Cardiac muscle cell (in vitro differentiated cells and primary cell): ENCODE measurements around the gene FAT4. TPM values are rescaled to one million over a fixed set of nuclear protein-coding genes. Genes with fewer than 3 reads are reported as not detected.

Experiments
- DNase-seq, 2 donors: peaks; one replicate each; pipeline versions ENCODE4 v3.0.0 to v3.0.0-alpha.2; 2010 to 2017; ENCODE audit warnings: low read depth in 1 of 2, low spot score in 1 of 2
- H3K27ac ChIP-seq: fragments of 200-600 bp; sonication (generic); 2 replicates; pipeline ENCODE4 v1.5.1; 2016
- H3K27me3 ChIP-seq: fragments of 200-600 bp; sonication (generic); 2 replicates; pipeline ENCODE4 v1.6.0; 2016; ENCODE audit warnings: control low read depth
- H3K36me3 ChIP-seq: fragments of 200-600 bp; sonication (generic); 2 replicates; pipeline ENCODE4 v1.5.1; 2016; ENCODE audit warnings: control low read depth
- H3K4me1 ChIP-seq: fragments of 200-600 bp; sonication (generic); 2 replicates; pipeline ENCODE4 v1.8.1; 2017; ENCODE audit warnings: low read depth, mild to moderate bottlenecking, mixed run types
- H3K4me3 ChIP-seq: fragments of 200-600 bp; sonication (generic); 2 replicates; pipeline ENCODE4 v1.5.1; 2016; ENCODE audit warnings: mild to moderate bottlenecking
- H3K9me3 ChIP-seq: fragments of 200-600 bp; sonication (generic); 2 replicates; pipeline ENCODE4 v1.5.1; 2017; ENCODE audit warnings: low read depth, mild to moderate bottlenecking, control low read depth
- polyA plus RNA-seq: library from polyadenylated mRNA; unstranded; fragments of >200 nt; fragmentation: Nextera tagmentation; extraction: Ambion mirVana; gene quantifications from 2 replicates; pipeline ENCODE4 v1.2.1, GENCODE V29; 2016
- total RNA-seq: library from RNA; depleted of rRNA; stranded (reverse); fragments of >200 nt; gene quantifications from 2 replicates; pipeline ENCODE4 v1.2.3, GENCODE V29; 2016
- TF ChIP-seq, protein P1 (sequence below): IDR thresholded peaks from 2 replicates; pipeline ENCODE4 v1.5.1; 2012; ENCODE audit warnings: low read depth, mild to moderate bottlenecking, low read length

The FAT4 gene
- total and polyA plus RNA-seq, 2 experiments from 2014 or later = 1.0 to 5.6 TPM

- Histone ChIP-seq H3K4me3 (no peak overlapping the region), H3K36me3 (no peaks in the 10 kb centered on the region), H3K4me1 (no peaks in the 10 kb centered on the region), H3K27ac (no peak overlapping the region), H3K27me3 (no peaks in the 10 kb centered on the region), H3K9me3 (no peaks in the 10 kb centered on the region)
- no peak for DNase-seq
- TF ChIP-seq, protein P1, sequence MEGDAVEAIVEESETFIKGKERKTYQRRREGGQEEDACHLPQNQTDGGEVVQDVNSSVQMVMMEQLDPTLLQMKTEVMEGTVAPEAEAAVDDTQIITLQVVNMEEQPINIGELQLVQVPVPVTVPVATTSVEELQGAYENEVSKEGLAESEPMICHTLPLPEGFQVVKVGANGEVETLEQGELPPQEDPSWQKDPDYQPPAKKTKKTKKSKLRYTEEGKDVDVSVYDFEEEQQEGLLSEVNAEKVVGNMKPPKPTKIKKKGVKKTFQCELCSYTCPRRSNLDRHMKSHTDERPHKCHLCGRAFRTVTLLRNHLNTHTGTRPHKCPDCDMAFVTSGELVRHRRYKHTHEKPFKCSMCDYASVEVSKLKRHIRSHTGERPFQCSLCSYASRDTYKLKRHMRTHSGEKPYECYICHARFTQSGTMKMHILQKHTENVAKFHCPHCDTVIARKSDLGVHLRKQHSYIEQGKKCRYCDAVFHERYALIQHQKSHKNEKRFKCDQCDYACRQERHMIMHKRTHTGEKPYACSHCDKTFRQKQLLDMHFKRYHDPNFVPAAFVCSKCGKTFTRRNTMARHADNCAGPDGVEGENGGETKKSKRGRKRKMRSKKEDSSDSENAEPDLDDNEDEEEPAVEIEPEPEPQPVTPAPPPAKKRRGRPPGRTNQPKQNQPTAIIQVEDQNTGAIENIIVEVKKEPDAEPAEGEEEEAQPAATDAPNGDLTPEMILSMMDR = no peak
Observed at GRCh38 chr4:125303821-125304220, 10.9 kb upstream of the FAT4 start.

DNA sequence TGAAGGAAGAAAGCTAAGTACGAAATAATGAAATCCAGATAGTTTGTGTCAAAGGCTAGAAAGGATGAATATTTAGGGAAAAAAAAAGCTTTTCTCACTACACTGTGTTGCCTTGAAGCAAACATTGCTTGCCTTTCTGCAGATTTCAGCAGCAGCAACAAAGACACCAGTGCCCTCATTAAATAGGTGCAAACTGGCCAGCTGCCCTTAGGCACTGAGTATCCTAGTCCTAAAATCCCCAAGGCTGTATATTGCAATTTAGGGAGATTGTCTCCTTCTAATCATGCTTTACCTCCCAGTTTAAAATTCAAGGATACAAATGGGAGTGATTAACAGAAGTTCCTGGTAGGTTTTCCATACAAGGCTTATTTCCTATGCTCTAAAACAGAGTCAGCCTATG, 8.6 kb upstream of the FAT4 start:
- TF ChIP-seq, protein P1 = no peak
- Histone ChIP-seq H3K4me1 (no peaks in the 10 kb centered on the region), H3K27ac (no peak overlapping the region), H3K36me3 (no peaks in the 10 kb centered on the region), H3K4me3 (no peak overlapping the region), H3K9me3 (no peaks in the 10 kb centered on the region), H3K27me3 (no peaks in the 10 kb centered on the region)
- DNase-seq = no peak

DNA sequence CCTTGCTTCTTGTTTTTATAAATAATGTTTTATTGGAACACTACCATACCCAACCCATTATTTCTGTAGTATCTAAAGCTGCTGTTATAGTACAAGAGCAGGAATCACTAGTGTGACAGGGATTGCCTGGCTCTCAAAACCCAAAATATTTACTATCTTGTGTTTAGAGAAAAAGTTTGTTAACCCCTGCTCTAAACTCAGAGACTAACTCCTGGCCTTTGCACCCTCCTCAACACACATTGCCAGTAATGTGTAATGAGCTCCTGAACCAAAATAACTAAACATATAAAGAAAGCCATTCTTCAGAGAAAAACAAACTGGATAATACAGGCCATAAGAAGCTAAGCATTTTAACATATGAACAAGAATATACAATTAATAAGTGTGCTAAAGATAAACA, 8.2 kb upstream of the FAT4 start:
- TF ChIP-seq, protein P1 = no peak
- no peak overlapping the region for H3K4me3 ChIP-seq
- H3K27ac ChIP-seq = no peak overlapping the region
- H3K36me3 ChIP-seq = no peaks in the 10 kb centered on the region
- no peaks in the 10 kb centered on the region for H3K9me3 ChIP-seq
- no peaks in the 10 kb centered on the region for H3K27me3 ChIP-seq
- no peak for DNase-seq
- no peaks in the 10 kb centered on the region for H3K4me1 ChIP-seq

- peaks cover 5% of the 10 kb centered on the region for H3K4me1 ChIP-seq
- DNase-seq = no peak
- no peaks in the 10 kb centered on the region for H3K36me3 ChIP-seq
- H3K27ac ChIP-seq = no peak overlapping the region
- H3K27me3 ChIP-seq = no peaks in the 10 kb centered on the region
- H3K9me3 ChIP-seq = no peaks in the 10 kb centered on the region
- TF ChIP-seq, protein P1 = no peak
- H3K4me3 ChIP-seq = no peak overlapping the region
Observed at GRCh38 chr4:125311503-125311902, 3.3 kb upstream of the FAT4 start.

DNA sequence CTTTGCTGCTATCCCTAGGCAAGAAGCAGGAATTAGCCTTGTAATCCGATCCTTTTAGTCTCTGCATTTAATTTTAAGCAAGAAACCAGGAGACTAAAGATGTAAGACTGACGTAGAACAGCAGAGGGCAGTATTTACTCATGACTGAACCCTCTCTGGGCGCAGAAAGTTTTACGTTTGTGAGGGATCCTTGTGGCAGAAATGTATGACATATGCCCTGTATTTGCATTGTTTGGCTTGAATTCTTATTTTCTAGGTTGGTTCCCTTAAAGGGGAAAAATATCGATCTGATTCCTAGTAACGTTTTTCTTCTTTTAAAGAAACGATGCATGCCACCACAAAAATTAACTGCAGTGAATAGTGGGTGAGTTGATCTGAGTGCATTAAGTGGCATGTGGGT, 1.3 kb upstream of the FAT4 start:
- no peaks in the 10 kb centered on the region for H3K9me3 ChIP-seq
- H3K4me3 ChIP-seq = no peak overlapping the region
- peak; percentile 89 to 94 for DNase-seq
- peaks cover 5% of the 10 kb centered on the region for H3K4me1 ChIP-seq
- TF ChIP-seq, protein P1 = peak; percentile 76
- no peaks in the 10 kb centered on the region for H3K36me3 ChIP-seq
- H3K27ac ChIP-seq = no peak overlapping the region
- no peaks in the 10 kb centered on the region for H3K27me3 ChIP-seq
